HUDEP-2 (cell line): ENCODE data around the gene CRTC3.
"Not testable (repeated sequence)": the region's sequence is repeated elsewhere in the genome, so short reads cannot be mapped to it uniquely, and the experiment has no call there.

Experiments
- DNase-seq, 76 experiments: peaks; one replicate each; lab custom pipeline; 2025; ENCODE audit not compliant: unreplicated experiment in 76 of 76; lab: John Stamatoyannopoulos, UW

CRTC3 gene

GRCh38 chr15:90667073-90667754 lies 137.5 kb downstream of the CRTC3 start:
- no peak for DNase-seq

DNA sequence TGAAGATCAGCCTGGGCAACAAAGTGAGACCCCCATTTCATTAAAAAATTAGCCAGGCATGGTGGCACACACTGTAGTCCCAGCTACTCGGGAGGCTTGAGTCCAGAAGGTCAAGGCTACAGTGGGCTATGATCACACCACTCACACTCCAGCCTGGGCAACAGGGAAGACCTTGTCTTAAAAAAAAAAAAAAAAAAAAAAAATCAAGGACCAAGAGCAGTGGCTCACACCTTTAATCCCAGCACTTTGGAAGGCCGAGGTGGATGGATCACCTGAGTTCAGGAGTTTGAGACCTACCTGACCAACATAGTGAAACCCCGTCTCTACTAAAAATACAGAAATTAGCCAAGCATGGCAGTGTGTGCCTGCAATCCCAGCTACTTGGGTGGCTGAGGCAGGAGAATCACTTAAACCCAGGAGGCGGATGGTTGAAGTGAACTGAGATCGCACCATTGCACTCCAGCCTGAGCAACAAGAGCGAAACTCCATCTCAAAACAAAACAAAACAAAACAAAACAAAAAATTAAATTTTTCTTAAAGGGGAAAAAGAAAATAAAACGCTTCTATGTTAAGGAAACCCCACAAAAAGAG lies 138.1 kb downstream of the CRTC3 start:
- DNase-seq: not testable (repeated sequence)

DNA sequence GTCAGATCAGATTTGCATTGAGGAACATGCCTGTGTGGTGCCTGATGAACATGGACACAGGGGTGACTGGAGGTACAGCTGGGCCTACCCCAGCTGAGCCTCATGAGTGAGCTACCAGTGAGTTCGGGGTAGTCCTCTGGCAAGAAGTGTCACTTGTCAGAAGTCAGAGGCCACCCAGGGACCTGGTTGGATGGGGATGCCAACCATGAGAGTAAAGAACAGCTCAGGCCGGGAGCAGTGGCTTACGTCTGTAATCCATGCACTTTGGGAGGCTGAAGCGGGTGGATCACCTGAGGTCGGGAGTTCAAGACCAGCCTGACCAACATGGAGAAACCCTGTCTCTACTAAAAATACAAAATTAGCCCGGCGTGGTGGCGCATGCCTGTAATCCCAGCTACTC lies 140.9 kb downstream of the CRTC3 start:
- DNase-seq: not testable (repeated sequence)

- DNase-seq: no peak
Measured at GRCh38 chr15:90671216-90671615, 141.5 kb downstream of the CRTC3 start.

DNA sequence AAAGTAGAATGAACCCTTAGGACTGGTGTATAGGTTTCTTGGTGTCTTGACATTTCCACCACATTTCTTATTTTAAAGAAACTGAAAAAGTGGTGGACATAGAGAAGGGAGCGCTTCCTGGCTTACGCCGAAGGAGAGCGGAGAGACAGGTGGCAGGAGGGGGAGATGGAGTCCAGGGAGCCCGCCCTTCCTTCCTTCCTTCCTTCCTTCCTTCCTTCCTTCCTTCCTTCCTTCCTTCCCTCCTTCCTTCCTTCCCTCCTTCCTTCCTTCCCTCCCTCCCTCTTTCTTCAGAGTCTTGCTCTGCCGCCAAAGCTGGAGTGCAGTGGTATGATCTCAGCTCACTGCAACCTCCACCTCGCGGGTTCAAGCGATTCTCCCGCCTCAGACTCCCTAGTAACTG lies 143.6 kb downstream of the CRTC3 start:
- DNase-seq: not testable (repeated sequence)

DNA sequence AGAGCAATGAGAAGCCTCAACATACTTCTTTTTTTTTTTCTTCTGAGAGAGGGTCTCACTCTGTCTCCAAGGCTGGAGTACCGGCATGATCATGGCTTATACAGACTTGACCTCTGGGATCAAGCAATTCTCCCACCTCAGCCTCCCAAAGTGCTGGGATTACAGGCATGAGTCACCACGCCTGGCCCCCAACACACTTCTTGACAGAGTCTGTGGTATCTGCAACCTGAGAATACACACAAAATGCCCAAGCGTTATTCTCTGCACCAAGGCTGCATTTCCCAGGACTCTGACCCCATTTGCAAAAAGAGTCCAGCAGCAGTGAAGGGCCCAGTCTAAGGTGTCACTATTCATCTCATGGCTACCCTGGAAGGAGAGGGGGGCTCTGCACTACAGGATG lies 144.8 kb downstream of the CRTC3 start:
- no peak for DNase-seq

- DNase-seq: no peak
Measured at GRCh38 chr15:90675464-90675863, 145.7 kb downstream of the CRTC3 start.

GRCh38 chr15:90677807-90678790 lies 148.4 kb downstream of the CRTC3 start:
- DNase-seq: no peak

DNA sequence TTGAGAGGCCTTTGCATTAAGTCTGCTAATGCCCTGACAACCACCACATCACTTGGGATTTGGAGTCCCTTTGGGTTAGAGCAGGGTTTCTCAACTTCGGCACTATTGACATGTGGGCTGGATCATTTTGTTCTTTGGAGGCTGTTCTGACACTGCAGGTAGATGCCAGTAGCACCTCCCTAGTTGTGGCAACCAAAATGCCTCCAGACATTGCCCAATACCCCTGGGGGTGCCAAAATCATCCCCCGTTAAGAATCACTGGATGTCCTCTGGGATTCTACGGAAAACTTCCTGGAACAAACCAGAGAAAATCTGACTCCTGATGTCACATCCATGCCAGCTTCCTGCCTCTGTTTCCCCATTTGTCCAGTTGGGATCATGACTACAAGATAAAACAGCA lies 150.2 kb downstream of the CRTC3 start:
- DNase-seq: no peak

- no peak for DNase-seq
Measured at GRCh38 chr15:90680371-90680935, 150.7 kb downstream of the CRTC3 start.

DNA sequence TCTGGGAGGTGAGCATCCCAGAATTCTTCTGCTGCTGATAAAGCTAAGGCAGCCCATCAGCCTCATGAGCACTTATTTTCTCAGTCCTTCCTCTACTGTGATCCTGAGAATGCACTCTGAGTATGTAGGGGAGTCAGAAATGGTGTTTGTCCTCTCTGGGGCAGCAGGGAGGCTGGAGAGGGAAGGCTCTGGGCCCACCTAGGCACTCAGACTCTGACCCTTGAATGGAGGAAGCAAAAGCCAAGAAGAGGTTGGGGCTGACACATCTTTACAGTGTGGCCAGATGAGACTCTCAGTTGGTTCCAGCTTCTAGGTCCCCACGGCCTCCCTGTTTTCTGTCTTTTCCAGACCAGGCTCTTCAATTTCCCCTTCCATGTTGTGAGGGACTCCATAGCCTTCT lies 151.3 kb downstream of the CRTC3 start:
- DNase-seq: no peak

DNA sequence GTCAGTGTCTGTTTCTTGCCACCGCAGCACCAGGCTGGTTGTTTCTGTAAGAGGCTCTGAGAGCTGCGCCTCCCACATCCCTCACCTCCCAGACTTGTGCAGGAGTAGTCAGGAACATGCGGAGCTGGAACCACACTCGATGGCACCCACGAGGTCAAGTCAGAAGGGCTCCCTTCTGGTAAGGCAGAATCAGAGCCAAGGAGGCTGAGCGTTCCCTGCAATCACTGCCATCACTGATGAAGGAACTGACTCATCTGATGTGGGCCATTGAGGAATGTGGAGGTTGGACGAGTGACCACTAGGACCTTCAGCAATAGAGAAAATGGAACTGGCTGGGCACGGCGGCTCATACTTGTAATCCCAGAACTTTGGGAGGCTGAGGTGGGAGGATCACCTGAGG lies 151.8 kb downstream of the CRTC3 start:
- no peak for DNase-seq

DNA sequence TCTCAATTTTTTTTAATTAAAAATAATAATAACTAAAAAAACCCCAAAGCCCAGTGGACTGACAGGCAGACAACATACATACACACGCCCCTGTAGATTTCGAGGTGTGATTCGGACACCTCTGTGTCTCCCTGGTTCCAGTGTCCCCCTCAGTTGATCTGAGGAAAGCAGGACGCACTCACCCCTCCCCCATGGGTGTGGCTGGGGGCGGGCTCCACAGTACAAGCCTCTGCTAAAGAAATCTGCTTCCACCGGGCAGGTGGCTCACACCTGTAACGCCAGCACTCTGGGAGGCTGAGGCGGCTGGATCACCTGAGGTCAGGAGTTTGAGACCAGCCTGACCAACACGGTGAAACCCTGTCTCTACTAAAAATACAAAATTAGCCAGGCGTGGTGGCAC lies 153.6 kb downstream of the CRTC3 start:
- DNase-seq: no peak

DNA sequence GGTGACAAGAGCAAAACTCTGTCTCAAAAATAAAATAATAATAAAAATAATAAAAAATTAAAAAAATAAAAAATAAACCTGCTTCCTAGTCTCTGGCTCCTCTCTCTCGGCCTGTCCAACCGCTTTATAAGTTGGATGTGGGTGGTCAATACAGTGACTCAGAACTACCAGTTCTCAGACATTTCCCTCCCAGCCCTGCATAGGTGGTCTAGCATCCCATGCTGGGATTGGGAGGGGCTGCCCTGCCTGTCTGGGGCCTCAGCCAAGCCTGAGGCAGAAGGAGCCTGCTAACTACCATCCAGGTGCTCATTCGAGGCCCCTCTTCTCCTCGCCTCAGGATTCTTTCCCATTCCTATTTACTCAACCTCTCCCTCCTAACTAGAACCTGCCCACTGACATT lies 154.2 kb downstream of the CRTC3 start:
- DNase-seq: no peak

DNA sequence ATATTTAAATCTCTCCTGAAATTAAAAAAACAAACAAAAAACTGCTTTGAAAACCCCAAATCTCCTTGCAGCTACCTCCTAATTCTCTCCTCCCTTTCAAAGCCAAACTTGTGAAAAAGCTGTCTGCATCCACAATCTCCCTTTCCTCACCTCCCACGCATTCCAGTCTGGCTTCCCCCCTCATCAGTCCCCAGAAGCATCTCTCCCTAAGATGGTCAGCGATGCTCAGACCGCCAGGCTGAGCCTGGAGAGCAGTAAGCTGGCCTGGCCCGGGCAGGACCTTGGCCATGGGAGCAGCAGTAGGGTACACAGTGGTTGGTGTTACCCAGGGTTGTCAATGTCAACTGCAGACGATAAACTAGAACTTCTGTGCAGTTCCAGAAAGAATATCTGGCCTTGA lies 154.6 kb downstream of the CRTC3 start:
- no peak for DNase-seq

GRCh38 chr15:90685591-90686434 lies 156.1 kb downstream of the CRTC3 start:
- peak in 4 of 76 experiments; percentile 6 to 18 (median 13) for DNase-seq

DNA sequence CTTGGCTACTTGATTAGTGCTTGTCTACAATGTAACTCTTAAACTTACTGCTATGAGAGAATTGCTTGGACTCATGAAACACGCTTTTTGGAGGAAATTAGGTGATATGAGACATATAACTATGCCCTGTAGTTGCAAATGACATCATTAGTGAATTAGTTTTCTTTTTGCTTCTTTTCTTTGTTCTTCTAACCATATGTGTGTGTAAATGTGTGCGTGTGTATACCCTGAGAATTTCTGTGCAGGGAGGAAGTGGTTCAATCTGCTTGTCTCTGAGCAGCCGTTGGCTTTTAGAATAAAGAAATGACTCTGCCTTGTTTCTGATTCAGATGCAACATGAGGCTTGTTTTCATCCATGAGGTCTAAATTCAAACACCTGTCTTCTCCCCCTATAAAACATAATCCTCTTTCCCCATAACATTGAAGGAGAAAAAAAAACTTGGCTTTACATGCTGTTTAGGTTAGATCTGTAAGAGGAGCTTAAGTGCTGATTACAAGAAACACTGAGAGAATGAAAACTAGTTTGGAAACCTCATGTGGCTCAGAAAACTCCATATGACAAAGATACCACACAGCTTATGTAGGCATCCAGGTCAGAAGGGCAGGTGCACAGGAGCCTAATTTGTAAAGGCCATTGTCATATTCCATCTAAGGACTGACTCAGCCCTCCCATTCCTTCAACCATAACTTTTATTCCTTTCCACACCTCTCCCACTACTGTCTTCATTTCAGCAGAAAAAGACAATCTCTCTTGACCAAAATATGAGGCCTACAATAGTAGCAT lies 156.9 kb downstream of the CRTC3 start:
- no peak for DNase-seq

DNA sequence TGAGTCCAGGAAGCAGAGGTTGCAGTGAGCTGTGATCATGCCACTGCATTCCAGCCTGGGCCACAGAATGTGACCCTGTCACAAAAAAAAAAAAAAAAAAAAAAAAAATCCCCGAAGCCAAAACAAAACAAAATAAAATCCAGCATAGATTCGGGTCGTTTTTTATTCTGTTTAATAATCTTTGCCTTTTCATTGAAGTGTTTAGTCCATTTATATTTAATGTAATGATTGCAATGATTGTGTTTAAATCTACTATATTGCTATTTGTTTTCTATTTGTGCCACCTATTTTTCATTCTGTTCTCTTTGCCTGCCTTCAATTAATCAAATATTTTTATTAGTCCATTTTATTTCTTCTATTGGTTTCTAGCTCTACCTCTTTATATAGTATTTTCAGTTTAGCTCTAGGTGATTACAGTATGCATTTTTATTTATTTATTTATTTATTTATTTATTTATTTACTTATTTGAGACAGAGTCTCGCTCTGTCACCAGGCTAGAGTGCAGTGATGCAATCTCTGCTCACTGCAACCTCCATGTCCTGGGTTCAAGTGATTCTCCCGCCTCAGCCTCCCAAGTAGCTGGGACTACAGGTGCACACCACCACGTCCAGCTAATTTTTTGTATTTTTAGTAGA lies 159.7 kb downstream of the CRTC3 start:
- not testable (repeated sequence) for DNase-seq

- DNase-seq: no peak
Measured at GRCh38 chr15:90690585-90690984, 160.9 kb downstream of the CRTC3 start.
